ENCODE results near the gene PCNX2.

The PCNX2 gene

DNA sequence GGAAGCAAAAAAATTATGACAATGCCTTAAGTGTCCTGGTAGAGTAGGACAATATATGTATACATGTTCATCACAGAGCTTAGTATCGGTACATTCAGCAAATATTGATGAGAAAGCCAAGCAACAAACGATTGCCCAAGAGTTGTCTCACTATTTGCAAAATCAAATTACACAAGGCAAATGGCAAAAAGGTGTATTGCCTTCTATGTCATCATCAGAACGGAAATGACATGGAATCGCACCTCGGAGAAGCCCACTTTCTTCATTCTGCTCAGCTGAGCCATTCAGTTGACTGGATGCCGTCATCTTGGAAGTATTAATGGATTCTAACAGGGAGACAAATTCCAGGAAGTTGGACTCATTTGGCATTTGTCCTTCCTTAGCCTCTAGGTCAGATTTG lies 37.7 kb downstream of the PCNX2 start:
- DNase-seq (ENCODE audit: low read depth in 1 of 2, low spot score in 1 of 2): no peak

DNA sequence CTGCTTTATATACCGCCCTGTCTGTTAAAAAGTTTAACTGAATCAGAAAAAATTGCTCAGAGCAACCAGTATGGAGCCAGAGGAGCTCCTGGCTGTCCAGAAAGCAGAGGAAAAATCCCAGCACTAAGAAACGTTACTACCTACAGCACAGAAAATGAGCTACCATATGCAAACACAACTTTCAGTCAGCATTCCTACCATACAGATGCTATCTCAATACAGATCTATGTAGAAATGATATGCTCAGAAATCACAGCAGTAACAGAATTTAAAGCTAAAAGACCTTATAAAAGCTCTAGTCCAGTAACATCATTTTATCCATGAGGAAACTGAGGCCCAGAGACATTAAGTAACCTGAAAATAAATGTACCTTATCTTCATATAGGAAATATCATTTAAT lies 38.7 kb downstream of the PCNX2 start:
- no peak for DNase-seq (ENCODE audit: low read depth in 1 of 2, low spot score in 1 of 2)

DNA sequence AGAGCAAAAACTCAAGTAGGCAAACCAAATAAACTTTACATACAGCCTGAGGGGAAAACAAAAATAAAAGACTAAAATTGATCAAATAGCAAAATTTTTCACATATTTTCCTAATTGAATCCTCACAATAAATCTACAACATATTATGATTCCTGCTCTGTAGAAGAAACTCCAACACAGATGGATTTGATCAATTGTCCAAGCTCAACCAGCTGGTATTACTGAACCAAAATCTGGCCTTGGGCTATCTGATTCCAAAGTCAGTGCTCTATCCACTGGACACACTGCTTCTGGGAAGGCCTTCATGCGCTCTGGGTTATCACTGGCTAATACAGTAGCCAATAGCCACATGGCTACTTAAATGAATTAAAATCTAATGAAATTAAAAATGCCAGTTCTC lies 39.3 kb downstream of the PCNX2 start:
- DNase-seq (ENCODE audit: low read depth in 1 of 2, low spot score in 1 of 2): no peak

GRCh38 chr1:233255145-233255544 lies 40.4 kb downstream of the PCNX2 start:
- no peak for DNase-seq (ENCODE audit: low read depth in 1 of 2, low spot score in 1 of 2)

- DNase-seq (ENCODE audit: low read depth in 1 of 2, low spot score in 1 of 2): no peak
These were observed 41.6 kb downstream of the PCNX2 start for GRCh38 chr1:233253832-233254331.

DNA sequence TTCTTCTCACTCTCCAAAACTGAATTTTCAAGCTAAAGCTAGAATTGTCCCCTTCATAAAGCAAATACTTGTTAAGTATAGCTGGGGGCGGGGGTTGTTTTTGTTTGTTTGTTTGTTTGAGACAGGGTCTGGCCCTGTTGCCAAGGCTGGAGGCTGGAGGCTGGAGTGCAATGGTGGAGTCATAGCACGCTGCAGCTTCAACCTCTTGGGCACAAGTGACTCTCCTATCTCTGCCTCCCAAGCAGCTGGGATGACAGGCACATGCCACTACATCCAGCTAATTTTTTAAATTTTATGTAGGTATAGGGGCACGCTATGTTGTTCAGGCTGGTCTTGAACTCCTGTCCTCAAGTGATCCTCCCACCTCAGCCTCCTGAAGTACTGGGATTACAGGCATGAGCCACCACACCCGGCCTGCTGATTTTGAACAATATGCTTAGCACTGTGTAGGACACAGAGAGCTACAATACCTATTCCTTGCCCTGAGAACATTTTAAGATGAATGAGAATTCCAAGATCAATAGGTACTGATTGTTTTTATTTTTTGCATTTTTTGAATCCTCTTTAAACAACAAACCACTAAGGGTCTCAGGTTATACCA lies 42.2 kb downstream of the PCNX2 start:
- DNase-seq (ENCODE audit: low read depth in 1 of 2, low spot score in 1 of 2): no peak

GRCh38 chr1:233252441-233252840 lies 43.1 kb downstream of the PCNX2 start:
- no peak for DNase-seq (ENCODE audit: low read depth in 1 of 2, low spot score in 1 of 2)

- DNase-seq (ENCODE audit: low read depth in 1 of 2, low spot score in 1 of 2): no peak
These were observed 44.3 kb downstream of the PCNX2 start for GRCh38 chr1:233251201-233251720.

DNA sequence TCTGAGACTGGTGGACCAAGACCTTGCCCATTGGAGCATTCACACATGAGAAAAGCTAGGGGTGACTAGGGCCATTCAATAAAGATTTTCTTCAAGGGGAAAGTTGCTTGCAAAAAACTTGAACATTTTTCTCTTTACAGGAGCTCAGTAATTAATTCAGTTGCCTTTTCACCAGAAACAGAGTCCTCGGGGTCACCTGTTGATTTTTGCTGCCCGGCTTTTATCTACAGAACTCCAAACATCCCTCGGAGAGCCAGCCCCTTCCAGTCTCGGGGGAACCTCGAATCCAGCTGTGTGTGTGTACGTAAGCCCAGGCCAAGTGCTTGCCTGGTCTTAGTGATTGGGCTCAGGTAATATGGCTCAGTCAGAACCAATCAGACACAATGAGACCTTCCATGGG lies 47.5 kb downstream of the PCNX2 start:
- no peak for DNase-seq (ENCODE audit: low read depth in 1 of 2, low spot score in 1 of 2)

DNA sequence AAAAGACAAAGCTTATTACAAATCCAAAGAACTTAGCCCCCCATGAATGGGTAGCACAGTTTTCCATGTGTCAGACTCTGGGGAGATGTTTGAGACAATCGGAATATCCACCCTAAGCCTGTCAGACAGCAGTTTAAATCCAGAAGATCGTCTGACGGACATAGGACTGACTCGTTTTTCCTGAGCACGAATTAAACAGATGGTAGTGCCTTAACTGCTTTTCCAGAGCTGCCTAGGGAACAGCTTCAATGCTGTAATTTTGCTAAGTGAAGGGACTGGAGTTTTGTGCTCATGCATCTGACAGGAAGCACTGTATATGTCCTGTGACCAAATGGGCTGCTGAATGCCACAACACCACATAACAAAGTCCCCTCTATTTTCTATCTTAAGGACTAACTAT lies 48.6 kb downstream of the PCNX2 start:
- DNase-seq (ENCODE audit: low read depth in 1 of 2, low spot score in 1 of 2): no peak

DNA sequence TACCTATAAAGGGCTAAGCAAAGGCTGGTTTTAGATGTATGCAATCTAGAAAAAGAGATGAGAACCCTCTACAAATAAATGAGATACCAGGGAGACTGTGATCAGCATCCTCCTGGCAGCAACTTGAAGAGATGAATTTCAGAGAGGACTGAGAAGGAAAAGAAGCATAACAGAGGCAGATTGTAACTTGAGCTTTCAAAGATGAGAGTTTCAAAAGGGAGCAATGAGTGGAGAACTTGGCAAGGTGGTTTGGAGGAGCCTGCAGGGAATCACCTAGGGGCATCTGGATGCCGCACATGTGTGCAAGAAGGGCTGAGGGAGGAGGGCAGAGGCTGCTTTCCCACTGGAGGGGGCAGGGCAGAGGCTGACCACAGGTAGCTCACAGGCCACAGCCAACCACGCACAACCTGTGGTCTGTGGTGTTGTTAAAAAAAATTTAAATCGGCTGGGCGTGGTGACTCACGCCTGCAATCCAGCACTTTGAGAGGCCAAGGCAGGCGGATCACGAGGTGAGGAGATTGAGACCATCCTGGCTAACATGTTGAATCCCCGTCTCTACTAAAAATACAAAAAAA lies 50.2 kb downstream of the PCNX2 start:
- DNase-seq (ENCODE audit: low read depth in 1 of 2, low spot score in 1 of 2): no peak

DNA sequence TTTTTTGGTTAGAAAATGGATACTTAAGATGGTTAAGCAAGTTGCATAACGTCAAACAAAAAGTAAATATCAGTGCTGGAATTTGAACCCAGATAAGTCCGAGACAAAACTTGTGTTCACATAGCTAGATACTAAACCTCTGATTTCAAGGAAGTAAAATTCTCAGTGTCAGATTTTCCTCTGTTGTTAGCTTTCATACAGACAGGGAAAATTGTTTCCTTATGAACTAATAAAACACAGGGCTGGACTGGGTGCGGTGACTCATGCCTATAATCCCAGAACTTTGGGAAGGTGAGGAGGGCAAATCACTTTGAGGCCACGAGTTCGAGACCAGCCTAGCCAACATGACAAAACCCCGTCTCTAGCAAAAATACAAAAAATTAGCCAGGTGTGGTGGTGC lies 51.3 kb downstream of the PCNX2 start:
- DNase-seq (ENCODE audit: low read depth in 1 of 2, low spot score in 1 of 2): no peak

- no peak for DNase-seq (ENCODE audit: low read depth in 1 of 2, low spot score in 1 of 2)
These were observed 52.6 kb downstream of the PCNX2 start for GRCh38 chr1:233242827-233243483.

DNA sequence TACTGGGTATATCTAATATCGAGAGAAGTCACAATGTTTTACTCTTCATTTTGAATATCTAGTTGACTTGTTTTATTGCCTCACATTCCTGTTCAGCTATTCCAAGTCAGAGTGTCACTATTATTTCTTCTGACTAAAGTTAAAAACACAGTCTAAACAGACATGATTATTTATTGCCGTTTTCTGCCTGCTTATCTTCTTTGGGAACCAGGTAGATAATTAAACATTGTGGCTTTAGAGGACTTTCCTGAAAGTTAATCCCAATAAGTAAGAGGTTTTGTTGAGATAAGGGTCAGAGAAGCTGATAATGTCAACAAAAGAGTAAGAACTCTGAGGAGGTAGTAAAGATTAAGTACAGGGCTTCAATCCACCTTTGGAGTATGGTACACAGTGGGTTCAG lies 53.8 kb downstream of the PCNX2 start:
- DNase-seq (ENCODE audit: low read depth in 1 of 2, low spot score in 1 of 2): no peak

DNA sequence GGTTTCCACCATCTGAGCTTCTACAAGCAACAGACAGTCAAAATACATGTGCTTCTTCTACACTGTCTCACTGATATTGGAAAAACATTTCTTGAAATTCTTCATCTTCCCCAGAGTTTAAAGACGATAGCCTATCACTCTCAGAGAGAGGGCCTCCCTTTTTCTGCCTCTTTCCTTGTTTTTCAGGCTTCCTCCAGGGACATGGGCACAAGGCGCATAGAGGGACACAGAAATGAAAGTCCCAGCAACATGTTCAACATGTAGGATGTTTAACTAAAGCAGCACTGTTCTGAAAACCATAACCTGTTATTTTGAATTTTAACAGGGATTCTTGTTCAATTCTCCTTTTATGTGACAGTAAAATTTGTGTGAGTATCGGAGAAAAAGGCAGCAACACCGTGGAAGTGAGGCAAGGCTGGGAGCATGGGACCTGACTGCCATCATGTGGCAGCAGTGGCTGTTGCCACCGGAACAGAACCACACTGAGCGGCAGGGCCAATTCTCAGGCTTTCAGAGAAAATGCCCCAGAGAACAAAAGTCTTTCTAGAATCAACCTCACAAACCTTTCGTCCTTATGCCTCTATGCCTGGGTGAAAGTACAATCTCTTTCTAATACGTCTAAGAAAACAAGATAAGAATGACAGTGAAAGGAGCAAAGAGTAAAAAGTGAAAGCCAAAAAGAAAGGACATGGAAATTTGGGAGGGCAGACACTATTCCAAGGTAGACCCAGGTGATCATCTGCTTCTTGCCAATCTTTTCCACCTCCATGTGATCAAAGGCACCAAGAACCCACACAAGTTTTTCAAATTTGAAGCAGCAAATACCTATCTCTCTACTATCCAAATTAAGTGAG lies 54.5 kb downstream of the PCNX2 start:
- DNase-seq (ENCODE audit: low read depth in 1 of 2, low spot score in 1 of 2): no peak

GRCh38 chr1:233240371-233240770 lies 55.2 kb downstream of the PCNX2 start:
- DNase-seq (ENCODE audit: low read depth in 1 of 2, low spot score in 1 of 2): no peak

GRCh38 chr1:233238884-233239431 lies 56.6 kb downstream of the PCNX2 start:
- no peak for DNase-seq (ENCODE audit: low read depth in 1 of 2, low spot score in 1 of 2)

DNA sequence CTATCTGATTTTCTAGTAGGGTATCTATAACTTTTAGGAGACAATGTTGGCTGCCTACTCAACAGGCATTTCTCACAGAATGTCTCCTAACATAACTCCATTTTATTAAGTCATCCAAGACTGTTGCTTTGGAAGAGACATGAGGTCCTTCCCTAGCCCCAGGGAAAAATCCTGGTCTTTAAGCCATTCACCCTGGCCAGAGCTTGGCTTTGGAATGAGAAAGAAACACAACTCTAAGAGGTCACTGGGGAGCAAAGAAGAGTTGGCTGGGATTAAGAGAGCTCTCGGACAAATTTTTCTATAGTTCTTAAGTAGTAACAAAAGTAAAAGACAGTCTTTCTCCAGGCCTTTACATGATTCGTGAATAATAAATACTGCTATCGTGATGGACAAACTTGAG lies 57.9 kb downstream of the PCNX2 start:
- DNase-seq (ENCODE audit: low read depth in 1 of 2, low spot score in 1 of 2): no peak

GRCh38 chr1:233233508-233234040 lies 62.0 kb downstream of the PCNX2 start:
- DNase-seq (ENCODE audit: low read depth in 1 of 2, low spot score in 1 of 2): no peak

DNA sequence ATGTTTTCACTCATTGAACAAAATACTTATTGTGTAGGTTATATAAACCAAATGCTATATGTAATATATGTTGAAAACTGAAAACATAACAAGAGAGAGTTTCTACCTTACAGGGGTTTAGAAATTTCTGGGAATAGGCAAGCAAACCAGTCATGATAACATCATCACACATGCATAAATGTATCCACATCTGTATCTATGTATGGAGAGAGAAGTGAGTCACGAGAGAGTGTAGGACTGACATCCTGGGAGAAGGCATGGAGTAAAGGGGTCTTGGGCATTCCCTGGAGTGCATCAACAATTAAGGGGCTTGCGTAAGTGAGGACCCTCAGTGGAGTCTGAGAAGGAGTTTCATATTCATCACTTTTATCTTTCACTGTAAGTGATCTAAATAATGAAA lies 65.5 kb downstream of the PCNX2 start:
- DNase-seq (ENCODE audit: low read depth in 1 of 2, low spot score in 1 of 2): no peak

DNA sequence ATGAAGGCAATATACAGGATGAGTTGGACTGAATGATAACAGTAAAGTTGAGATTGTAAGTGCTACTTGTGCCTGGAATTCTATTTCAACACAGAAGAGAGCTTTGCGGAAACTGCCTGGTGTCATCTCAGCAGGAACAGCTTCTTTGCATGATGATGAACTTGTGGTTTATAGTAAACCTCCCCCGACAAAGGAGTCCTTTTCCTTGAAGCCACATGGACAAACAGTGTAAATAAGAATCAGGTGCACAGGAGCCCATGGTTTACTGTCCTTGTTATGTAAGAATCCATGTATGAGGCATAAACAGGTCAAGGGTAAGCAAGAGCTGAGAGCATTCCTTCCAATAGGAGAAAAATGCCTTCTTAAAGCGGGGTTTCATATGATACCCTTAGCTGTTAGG lies 66.2 kb downstream of the PCNX2 start:
- no peak for DNase-seq (ENCODE audit: low read depth in 1 of 2, low spot score in 1 of 2)
